GM19372 (cell line): ENCODE data around the gene RTCB.
"Not testable (repeated sequence)": the region's sequence is repeated elsewhere in the genome, so short reads cannot be mapped to it uniquely, and the experiment has no call there.

Source experiments
- ATAC-seq: cut with Tn5 transposase; IDR thresholded peaks from one replicate; pipeline ENCODE4 v1.9.1; 2021; ENCODE audit warnings: mild to moderate bottlenecking, low read depth, moderate library complexity; ENCODE audit not compliant: unreplicated experiment

The RTCB gene

DNA sequence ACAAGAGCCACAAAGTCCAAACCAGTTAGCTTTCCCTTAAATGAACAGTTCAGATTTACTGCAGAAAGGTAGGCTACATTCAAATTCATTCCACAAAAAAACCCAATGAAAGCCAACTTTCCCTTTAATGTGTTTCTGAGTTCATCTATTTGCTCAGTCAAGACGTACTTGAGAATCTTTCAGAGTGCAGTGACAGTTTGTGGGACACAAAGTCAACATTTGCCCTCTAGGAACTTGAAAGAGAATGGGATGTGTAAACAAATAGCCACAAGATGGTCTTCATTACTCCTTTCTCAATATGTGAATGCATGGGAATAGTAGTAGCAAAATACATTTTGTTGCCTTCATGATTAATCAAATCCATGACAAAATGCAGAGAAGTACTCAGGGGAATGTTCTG lies 15.8 kb downstream of the RTCB start:
- no peak for ATAC-seq

DNA sequence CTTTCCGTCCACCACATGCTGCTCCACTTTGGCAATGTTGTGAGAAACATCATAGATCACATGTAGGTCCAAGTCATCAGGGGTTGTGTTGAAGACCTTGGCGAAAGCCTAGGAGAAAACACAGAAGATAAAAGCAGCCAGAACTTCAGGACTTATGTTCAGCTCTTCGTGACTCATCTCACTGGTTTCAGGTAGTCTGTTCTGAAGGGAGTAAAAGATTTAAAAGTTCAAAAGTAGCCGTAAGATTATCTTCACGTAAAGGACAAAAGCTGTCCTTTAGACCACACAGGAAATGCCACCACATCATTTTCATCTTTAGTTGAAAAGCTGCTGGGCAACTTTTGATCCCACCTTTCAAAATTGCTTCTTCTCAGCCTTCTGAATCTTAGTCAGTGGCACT lies 16.9 kb downstream of the RTCB start:
- ATAC-seq = no peak

DNA sequence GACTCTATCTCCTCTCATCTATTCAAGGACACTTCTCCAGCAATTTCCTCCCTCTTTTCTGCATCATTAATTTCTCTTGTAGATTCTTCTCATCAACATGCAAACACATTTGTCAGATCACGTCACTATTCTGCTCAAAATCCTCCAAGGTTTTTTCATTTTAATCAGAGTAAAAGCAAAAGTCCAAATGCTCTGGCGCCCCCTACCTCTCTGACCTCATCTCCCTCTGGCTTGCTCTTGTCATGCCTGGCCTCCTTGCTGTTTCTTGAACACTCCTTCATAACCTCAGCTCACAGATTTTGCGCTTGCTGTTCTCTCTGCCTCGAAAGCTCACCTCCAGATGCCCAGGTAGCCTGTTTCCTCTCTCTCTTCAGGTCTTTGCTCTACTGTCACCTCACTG lies 22.4 kb downstream of the RTCB start:
- ATAC-seq = no peak

DNA sequence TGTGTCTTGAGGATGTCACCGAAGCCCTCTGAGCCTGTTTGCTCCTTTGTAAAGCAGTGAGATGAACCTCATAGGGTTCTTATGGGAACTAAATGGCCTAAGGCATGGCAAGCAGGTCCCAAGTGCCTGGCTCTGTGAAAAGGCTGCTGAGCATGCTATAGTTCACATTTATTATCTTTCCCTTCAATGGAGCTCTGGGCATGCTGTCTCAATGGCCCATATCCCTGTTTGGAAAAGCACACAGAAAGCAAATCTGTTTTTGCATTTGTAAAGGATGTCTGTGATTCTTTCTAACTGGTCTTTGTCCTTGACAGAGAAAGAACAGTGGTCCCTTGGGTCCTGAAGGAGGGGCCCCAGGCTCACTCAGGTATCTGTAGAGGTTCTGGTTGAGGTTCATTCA lies 26.4 kb downstream of the RTCB start:
- ATAC-seq = no peak

DNA sequence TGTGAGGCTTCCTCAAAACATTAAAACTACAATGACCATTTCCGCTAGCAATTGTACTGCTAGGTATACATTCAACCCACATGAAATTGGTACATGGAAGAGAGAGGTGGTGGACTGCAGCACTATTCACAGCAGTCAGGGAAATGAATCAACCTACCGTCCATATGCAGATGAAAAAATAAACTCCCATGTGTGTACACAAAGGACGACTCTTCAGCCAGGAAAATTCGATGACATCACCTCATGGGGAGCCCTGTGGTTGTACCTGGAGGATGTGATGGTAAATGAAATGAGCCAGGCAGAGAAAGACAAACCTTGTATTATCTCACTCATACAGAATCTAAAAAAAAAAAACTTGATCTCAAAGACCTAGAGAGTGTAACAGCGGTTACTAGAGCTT lies 31.1 kb downstream of the RTCB start:
- no peak for ATAC-seq

DNA sequence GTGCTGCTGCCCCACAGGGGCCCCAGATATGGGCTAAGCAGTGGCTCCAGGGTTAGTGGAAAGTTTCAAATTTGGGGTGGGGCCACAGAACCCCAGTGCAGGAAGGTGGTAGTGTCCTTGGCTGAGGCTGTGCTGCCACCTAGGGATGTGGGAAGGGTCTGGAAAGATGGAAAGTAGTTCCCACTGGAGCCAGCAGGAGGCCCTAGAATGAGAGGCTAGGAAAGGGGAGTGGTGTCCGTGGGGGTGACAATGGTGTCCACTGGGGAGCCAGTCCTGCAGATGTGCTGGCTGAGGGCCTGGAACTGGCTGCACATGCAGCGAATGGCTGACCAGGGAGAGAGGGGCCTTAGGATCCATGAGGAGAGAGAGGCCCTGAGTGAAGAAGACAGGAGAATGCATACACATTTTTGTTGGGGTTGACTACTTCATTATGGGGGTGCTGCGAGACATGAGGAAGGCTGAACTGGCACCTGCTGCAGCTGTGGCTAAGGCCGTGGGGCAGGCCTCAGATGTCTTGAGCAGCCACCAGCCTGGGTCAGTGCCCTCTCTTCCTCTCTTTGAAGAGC lies 33.3 kb downstream of the RTCB start:
- no peak for ATAC-seq

DNA sequence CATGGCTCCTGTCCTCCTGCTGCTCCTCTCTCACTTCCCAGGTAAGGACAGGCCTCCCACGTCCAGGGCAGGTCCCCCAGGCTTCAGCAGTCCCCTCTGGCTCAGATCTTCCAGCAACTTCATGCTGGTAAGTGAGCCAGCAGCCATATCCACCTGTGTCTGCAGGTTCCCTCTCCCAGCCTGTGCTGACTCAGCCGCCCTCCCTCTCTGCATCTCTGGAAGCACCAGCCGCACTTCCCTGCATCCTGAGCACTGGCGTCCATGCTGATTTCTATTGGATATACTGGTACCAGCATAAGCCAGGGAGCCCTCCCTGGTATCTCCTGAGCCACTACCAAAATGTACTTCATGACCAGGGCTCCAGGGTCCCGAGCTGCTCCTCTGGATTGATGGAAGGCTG lies 35.4 kb downstream of the RTCB start:
- ATAC-seq = no peak

DNA sequence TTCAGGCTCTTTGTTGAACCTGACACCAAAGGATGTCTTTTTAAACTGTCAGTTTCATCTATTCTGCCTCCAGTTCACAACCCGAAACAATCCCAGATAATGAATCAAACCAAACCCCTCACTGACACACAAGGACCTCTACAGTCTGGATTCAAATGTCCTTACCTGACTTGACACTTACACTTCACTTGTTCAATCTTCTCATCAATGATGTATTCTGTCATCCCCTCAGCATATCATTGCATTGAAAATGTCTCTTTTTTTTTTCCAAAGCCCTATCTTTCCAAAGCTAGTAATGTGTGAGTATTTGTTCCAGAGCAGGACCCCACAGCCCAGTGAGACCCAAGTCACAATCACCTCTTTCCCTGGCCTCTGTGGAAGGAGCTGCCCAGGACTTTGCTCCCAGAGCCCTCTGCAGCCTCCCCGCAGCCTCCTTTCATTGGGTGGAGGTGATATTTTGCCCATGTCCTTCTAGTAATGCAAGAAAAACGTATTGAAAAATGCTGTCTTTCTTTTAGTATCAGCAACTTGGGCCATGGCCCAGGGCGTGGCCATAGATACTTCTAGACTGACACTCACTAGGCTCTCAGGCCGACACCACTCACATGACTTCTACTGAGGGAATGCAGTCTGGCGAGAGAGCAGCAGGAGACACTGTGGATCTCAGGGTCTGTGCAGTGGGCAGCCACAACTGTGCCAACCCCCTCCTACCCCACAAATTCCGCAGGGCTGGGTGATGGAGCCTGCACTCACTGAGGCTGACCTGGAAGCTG lies 36.2 kb downstream of the RTCB start:
- no peak for ATAC-seq

DNA sequence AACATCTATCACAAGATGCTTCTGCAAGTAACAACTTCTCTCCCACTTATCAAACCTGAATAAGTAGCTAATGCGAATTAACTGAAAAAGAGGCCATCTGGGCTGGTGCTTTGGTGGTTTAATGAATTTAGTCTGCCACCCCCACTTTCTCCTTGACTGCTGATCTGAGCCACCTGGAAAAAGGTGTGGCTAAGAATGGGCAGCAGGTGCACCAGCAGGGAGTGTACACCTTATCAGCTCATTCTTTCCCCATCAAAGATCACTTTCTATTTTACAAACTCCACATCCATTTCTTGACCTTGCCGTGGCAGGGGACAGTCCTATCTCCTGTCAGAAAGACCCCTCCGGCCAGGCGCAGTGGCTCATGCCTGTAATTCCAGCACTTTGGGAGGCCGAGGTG lies 47.8 kb downstream of the RTCB start:
- no peak for ATAC-seq

DNA sequence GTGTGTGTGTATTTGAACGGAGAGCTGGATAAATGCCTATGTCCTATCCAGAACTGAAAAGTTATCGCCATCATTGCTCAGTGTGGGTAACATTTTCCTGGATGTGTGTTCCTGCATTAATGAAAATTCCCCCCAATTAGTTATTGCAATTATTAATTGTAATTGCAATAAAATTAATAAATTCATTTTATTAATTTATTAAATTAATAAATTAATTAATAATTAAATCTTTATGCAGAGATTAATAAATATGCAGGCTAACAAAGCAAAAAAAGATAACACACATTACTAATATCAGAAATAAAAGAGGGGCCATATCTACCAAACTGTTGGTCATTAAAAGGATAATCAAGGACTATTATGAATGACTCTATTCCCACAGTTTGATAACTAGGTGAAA lies 50.8 kb downstream of the RTCB start:
- no peak for ATAC-seq

DNA sequence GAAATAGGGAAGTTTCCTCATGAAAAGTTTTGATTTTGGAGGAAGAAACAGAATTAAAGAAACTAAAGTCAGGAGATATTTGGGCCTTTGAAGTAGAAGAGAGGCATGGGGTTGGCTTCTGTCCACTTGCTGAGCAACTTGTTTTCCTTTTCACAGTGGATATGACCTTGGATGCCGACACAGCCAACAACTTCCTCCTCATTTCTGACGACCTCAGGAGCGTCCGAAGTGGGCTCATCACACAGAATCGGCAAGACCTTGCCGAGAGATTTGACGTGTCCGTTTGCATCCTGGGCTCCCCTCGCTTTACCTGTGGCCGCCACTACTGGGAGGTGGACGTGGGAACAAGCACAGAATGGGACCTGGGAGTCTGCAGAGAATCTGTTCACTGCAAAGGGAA lies 52.0 kb downstream of the RTCB start:
- not testable (repeated sequence) for ATAC-seq

DNA sequence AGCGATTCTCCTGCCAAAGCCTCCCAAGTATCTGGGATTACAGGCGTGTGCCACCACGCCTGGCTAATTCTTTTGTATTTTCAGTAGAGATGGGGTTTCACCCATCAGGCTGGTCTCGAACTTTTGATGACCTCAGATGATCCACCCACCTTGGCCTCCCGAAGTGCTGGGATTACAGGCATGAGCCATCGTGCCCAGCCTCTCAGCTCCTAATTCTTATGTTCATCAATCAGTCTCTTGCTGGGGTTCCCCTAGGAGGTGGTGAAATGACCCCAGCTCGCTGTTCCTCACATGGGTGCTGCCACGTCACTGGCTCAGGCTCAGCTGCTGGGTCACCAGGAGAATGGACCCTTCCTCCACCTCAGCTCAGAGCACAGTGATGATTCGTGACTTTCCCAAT lies 54.5 kb downstream of the RTCB start, which contains the start of gene RFPL3:
TSS of gene RFPL3 (plus strand) at position 301 of the 400 bp plus-strand sequence. CDS start 205 bp downstream, outside the sequence.
- ATAC-seq = not testable (repeated sequence)

DNA sequence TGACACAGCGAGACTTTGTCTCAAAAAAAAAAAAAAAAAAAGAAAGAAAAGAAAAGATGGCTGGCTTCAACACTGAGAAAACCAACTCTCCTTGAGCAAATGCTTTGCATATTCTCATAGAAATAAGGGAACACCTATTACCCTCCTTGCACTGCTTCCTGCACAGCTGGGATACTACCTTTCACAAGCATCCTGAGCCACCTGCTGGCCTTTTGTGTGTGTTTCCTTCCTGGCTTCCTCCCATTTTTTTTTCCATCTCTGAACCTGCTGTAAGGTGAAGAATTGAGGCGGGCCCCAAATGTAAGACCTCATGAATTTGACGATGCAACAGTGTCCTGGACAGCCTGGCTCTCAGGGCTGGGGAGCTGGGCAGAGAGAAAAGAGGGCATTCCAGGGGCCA lies 56.3 kb downstream of the RTCB start:
- ATAC-seq = no peak

DNA sequence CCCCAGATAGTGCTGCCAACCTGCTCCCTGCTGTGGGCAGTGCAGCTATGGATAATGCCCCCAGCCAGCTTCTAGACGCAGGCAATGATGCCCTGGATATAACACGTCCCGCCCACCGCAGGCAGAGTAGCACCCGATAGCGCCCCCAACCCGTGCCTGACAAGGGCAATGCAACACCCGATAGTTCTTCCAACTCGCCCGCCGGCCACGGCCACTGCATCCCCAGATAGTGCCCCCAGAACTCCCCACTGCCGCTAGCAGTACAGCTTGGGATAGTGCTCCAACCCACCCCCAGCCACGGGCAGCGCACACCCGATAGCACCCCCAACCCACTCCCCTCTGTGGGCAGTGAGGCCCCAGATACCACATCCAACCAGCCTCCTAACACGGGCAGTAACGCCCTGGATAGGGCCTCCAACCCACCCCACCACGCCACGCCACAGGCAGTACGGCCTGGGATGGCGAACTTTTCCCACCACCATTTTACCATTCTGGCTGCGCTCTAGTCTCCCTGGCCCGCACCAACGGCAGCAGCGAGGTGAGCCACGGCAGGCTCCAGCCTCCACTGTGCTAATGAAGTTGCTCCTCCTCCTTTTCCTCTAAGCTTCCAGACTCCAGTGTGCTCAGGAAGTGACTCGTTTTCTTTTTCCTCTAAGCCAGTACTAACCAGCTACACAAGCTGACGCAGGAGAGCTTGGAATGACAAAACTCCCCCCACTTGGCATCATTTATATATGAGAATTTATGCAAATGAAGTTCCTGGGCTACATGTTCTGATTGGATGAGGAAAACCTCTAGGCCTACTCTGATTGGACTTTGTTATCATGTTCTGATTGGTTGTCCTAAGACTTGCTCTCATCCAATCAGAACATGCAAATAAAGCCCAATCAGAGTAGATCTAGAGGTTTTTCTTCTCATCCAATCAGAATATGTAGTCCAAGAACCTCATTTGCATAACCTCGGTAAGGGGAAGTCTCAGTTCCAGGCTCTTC lies 57.4 kb downstream of the RTCB start:
- no peak for ATAC-seq

DNA sequence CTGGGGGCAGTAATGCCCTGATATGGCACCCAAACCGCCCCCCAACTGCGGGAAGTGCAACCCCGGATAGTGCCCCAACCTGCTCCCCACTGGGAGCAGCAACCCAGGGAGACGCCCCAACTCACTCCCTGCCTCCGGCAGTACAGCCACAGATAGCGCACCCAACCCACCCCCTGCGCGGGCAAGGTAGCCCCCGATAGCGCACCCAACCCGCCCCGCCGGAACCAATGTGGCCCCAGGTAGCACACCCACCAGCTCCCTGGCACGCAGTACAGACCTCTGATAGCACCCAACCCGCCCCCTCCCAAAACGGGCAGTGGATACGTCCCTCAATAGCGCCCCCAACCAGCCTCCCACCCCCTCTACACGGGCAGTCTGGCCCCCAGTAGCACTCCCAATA lies 58.2 kb downstream of the RTCB start:
- ATAC-seq = no peak

DNA sequence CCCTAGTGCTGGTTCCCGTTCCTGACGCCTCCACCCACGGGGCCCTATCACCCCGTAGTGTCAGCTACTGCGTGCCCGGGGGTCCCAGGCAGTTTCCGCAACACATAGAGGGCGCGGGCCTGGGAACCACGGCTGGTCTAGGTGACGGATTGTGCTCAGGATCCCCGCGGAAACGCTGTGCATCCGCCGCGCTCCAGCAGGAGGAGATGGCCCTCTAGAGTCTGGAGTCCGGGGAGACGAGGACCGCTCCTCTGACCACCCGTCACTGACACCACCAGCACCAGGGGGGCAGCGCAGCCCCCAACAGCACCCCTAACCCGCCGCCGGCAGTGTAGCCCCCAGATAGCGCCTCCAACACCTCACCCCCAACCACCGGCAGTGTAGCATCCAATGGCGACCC lies 58.8 kb downstream of the RTCB start:
- ATAC-seq = no peak

DNA sequence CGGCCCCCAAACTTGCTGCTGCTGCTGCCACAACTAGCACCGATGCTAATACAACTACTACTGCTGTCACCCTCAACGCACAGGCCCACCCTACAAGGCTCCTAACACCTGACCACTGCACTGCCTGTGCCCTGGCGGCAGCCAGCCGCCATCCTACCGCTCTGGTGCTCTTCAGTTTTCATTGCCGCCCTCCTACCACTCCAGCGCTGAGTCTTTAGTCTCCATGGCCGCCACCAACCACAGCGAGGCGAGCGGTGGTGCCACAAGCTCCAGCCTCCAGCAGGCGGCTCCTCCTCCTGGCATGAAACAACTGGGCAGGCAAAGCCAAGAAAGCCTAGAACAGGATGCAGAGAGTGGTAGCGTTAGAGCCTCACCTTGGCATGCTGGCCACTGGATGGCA lies 59.4 kb downstream of the RTCB start:
- ATAC-seq = no peak

DNA sequence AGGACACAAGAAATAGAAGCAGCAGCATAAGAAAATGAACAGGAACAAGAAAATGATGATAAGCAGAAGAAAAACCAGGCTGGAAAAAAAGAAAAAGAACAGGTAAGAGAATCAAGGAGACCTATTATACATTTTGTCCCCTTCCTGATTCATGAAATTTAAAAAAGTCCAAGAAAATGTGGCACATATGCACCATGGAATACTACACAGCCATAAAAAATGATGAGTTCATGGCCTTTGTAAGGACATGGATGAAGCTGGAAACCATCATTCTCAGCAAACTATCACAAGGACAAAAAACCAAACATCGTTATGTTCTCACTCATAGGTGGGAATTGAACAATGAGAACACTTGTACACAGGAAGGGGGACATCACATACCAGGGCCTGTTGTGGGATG lies 60.2 kb downstream of the RTCB start:
- ATAC-seq = not testable (repeated sequence)

DNA sequence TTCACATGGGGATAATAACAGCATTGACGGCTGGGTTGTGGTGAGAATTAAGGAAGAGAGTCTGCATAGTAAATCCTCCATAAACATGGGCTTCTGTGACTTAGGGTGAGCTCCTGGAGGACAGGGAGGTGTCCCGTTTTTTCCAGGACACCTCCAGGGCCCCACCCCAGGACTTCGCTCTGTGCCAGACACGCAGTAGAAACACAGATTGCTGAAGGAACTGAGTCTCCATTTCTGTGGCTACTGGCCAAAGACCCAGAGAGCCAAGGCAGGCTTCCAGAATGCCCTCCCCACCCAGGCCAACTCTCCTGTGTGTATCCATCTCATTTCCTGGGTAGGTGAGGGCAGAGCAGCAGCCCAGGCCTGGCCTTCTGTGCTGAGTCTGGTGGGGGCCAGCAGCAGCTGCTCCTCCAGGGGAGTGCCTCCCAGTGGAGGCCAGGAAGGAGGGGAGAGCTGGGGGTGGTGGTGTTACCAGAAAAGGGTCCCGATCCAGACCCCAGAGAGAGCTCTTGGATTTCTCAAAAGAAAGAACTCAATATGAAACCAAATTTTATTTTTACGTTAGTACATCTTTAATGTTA lies 63.9 kb downstream of the RTCB start:
- no peak for ATAC-seq

DNA sequence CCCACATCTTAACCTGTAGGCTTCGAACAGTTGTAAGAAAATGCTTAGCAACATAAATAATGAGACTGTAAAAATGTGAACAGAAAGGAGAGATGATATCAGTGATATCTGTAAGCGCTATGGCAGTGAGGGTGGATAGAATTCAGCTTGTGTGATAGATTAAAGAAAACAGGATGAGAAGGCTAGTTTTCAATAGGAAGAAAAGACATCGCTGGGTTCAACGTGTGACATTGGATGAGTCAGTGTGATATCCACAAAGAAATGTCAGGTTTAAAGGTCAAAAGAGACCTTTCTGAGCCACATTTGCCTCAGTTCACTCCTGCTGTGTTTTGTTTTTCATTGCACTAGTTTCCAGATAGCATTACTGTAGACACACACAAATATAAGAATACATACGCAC lies 68.1 kb downstream of the RTCB start:
- ATAC-seq = no peak

DNA sequence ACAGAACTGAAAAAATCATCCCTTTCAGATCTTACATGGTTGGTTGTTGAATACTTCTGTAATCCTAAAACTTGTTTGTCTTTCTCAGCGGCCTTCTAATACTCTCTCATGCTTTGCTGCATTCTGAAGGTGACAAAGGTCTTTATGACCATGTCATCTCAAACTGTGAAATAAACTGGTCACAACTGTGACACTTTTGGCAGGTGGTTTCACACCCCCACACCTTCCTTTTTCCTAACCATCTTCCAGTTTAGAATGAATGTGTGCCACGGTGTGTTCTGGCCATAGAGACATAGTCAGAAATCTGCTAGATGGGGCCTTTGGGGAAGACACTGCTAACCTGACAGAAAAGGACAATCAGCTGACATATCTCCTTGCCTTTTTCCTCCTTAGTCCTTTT lies 69.1 kb downstream of the RTCB start:
- ATAC-seq = no peak
